Measurements from ENCODE around the gene EXOC3L4. TPM values are rescaled to one million over a fixed set of nuclear protein-coding genes. Genes with fewer than 3 reads are reported as not detected.
"Not testable (repeated sequence)": the region's sequence is repeated elsewhere in the genome, so short reads cannot be mapped to it uniquely, and the experiment has no call there.

Gene EXOC3L4
- polyA plus RNA-seq (2013, experiment 1 of 2; ENCODE audit: insufficient read length) = not detected
- not detected for polyA plus RNA-seq (2013, experiment 2 of 2; ENCODE audit: insufficient read length)

DNA sequence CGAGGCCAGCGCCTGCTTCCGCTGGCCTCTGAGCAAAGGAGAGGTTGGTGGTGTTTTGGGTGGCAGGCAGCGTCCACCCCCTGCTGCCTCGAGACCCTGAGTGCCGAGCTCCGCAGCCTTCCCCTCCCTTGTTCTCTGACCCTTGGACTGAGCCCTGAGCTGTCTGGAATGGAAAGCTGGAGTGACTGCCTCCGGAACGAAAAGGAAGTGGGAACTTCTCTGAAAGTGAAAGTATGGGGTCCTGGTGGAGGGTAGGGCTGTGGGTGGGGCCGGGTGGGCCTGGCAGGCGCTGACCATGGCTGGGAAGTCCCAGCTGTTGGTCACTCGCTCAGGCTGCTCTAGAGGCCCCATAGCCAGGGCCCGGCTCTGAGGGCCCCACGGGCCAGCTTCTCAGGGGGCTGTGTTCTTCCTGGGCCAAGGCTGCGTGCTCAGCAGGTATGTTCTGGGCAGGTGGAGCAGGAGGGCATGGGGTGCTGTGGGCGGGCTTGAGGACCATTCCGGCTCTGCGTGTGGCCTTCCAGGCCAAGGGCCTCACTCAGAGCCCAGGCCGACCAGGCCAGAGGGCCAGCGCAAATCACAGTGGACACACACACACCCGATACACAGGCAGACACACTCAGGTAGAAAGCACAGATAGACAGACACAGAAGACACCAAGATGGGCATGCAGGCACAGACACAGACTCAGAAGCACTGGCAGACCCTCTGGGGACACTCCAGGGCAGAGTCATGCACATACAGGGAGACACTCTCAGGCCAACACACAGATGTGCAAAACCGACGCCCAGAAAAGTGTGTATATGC, at the start of gene EXOC3L4:
Gene EXOC3L4, plus strand, starts transcription at position 320 of the 804 bp plus-strand sequence. CDS start 5,495 bp downstream, outside the sequence.
- DNase-seq = no peak

DNA sequence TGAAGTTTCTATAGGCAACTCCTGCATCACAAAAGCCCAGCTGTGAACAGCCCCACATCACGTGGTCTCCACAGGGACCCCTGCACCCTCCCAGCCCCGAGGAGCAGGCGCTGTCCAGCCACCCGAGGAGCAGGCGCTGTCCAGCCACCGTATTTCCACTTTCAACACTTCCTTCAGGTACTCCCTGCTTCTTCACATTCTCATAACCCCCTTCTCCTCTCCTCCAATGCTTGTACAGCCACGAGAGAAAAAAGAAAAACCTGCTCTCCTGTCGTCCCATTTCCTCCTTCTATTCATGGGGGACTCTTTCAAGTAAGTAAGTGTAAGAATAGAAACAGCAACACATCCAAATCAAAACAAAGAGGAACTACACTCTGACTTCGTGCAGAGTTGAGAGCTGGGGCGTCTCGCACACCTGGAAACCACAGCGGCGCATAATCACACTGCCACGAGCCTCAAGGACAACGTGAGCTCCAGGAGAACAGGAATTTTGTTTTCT, 49.1 kb upstream of the EXOC3L4 start:
- DNase-seq = no peak

GRCh38 chr14:103047453-103047852, 47.1 kb upstream of the EXOC3L4 start:
- DNase-seq = not testable (repeated sequence)

GRCh38 chr14:103050935-103051334, 43.6 kb upstream of the EXOC3L4 start:
- no peak for DNase-seq

- DNase-seq = no peak
These were observed 42.1 kb upstream of the EXOC3L4 start for GRCh38 chr14:103052407-103052806.

- DNase-seq = no peak
These were observed 38.8 kb upstream of the EXOC3L4 start for GRCh38 chr14:103055695-103056094.

DNA sequence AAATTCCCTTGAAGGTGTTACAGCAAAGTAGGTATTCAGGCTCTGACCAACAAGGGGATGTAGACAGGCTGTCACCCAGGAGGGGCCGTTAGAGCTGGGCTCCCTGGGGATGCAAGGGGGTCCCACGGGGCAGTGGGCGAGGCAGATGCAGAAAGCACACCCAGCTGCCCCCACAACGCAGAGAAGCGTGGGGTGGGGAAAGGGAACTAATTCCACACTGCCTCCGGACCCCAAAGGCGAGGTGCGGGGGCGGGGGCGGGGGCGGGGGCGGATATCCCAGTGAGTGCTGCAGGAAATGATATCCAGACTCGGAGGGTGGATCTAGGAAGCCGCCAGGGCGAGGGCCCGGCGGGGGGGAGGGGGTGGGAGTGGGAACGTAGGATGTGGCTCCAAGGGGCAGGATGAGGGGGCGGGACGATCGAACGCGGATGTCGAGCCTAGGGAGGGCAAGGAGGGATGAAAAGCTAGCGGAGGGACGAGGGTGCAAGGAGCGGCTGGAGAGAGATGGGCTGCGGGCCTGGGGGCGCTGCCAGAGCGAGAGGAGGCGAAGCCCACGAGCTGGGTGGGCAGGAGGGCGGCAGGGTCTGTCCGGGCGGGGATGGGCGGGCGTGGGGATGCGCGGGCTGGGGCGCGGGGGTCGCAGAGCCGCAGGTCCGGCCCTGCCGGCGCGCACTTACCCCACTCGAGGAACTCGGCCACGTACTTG, 38.0 kb upstream of the EXOC3L4 start:
- peak; percentile 75 for DNase-seq

DNA sequence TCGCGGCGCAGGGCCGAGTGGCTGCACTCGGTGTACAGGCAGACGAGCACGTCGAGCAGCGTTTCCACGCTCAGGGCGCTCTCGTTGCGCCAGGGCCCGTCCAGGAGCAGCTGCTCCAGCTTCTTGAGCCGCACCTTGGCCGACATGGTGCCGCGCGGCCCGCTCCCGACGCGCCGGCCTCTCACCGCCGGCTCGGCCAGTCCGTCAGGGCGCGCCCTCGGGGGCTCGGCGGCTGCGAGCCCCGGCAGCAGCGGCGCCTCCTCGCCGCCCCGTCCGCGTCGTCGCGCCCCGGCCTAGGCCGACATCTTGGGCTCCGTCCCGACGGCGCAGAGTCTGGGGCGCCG, 37.5 kb upstream of the EXOC3L4 start:
- no peak for DNase-seq

- peak; percentile 96 for DNase-seq
These were observed 37.0 kb upstream of the EXOC3L4 start, which contains the start of gene CDC42BPB for GRCh38 chr14:103057372-103058163. Gene CDC42BPB, minus strand, starts transcription at chr14:103057549. Its CDS starts 376 bp downstream, at chr14:103057173.

GRCh38 chr14:103058164-103059055, 36.1 kb upstream of the EXOC3L4 start:
- DNase-seq = no peak

- DNase-seq = no peak
These were observed 35.0 kb upstream of the EXOC3L4 start for GRCh38 chr14:103059556-103059955.

- no peak for DNase-seq
These were observed 33.0 kb upstream of the EXOC3L4 start for GRCh38 chr14:103061482-103061976.

GRCh38 chr14:103064436-103064835, 30.1 kb upstream of the EXOC3L4 start:
- DNase-seq = no peak

DNA sequence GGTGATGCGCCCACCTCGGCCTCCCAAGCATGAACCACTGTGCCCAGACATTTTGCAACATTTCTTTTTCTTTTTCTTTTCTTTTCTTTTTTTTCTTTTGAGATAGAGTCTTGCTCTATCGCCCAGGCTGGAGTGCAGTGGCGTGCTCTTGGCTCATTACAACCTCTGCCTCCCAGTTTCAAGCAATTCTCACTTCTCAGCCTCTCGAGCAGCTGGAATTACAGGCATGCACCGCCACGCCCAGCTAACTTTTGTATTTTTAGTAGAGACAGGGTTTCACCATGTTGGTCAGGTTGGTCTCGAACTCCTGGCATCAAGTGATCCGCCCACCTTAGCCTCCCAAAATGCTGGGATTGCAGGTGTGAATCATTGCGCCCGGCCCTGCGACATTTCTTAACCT, 29.5 kb upstream of the EXOC3L4 start:
- DNase-seq = no peak

- no peak for DNase-seq
These were observed 28.7 kb upstream of the EXOC3L4 start for GRCh38 chr14:103065861-103066260.

DNA sequence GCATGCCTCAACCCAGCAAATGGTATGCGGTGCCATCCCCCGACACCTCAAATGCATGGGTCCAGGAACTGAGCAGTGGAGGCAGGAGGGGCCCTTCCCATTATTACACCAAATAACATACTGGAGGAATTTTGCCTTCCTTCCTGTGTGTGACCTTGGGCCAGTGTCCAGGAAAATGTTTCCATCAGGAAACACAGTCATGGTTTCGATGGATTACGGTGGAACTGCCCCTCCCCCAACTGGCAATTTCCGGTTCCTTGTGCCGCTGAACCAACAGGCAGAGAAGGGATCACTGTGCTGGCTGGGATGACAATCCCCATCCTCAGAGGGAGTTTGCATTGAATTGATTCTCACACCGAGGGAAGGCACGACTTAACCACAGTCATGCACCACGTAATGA, 28.1 kb upstream of the EXOC3L4 start:
- DNase-seq = no peak

- DNase-seq = peak; percentile 22
These were observed 27.1 kb upstream of the EXOC3L4 start for GRCh38 chr14:103067231-103067954.

DNA sequence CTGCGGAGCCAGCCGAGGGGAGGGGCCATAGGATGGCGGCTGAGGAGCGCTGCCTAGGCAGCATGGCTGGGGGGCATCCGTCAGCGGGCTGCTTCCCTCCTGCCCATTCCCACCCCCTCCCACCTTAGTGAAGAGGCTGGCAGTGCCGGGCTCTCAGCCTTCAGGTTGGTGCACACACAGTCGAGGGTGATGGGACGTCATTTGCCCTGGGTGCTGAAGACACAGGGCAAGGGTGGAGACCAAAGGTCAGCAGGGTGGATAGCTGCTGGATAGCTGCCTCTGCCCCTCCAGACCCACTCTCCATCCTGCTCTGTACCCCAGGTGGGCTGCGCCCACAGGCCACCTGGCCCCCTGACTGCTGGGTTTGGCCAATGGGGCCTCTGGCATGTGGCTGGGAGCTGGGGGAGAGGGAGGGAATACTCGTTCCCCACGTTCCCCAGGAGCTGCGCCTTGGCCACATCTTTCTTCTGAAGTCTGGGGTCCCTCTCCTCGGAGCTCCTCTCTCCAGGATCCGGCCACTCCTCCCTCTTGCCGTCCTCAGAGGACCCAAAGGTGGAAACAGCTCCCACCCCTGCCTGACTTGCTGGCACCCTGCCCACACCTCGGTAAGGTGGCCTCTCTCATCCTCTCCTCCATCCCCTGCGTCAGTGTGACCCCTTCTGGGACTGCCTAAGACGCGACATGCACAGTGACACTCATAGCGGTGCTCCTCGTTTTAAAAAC, 26.0 kb upstream of the EXOC3L4 start:
- DNase-seq = no peak

GRCh38 chr14:103070263-103070885, 24.2 kb upstream of the EXOC3L4 start:
- DNase-seq = no peak
